Fibroblast of the aortic adventitia (primary cell): Measurements from ENCODE around the gene PRDM15. TPM values are rescaled to one million over a fixed set of nuclear protein-coding genes. Genes with fewer than 3 reads are reported as not detected.

Experiments used
- DNase-seq: peaks from one replicate; pipeline ENCODE4 v3.0.0-alpha.2; 2010; ENCODE audit warnings: low read depth
- H3K4me3 ChIP-seq: 2 replicates; pipeline ENCODE4 v1.5.1; 2011; ENCODE audit warnings: low read depth, mild to moderate bottlenecking, control low read depth, low read length, moderate library complexity
- total RNA-seq: library from RNA; depleted of rRNA; stranded (reverse); fragments of >200 nt; gene quantifications from 2 replicates; pipeline ENCODE4 v1.2.3, GENCODE V29; 2012; ENCODE audit warnings: low replicate concordance
- TF ChIP-seq, protein P1 (sequence below): IDR thresholded peaks from 2 replicates; pipeline ENCODE4 v1.5.1; 2011; ENCODE audit warnings: mild to moderate bottlenecking, low read length, control low read depth, inconsistent platforms; ENCODE audit not compliant: insufficient read depth

The PRDM15 gene
- total RNA-seq, 1 donor, result 4.7 TPM

DNA sequence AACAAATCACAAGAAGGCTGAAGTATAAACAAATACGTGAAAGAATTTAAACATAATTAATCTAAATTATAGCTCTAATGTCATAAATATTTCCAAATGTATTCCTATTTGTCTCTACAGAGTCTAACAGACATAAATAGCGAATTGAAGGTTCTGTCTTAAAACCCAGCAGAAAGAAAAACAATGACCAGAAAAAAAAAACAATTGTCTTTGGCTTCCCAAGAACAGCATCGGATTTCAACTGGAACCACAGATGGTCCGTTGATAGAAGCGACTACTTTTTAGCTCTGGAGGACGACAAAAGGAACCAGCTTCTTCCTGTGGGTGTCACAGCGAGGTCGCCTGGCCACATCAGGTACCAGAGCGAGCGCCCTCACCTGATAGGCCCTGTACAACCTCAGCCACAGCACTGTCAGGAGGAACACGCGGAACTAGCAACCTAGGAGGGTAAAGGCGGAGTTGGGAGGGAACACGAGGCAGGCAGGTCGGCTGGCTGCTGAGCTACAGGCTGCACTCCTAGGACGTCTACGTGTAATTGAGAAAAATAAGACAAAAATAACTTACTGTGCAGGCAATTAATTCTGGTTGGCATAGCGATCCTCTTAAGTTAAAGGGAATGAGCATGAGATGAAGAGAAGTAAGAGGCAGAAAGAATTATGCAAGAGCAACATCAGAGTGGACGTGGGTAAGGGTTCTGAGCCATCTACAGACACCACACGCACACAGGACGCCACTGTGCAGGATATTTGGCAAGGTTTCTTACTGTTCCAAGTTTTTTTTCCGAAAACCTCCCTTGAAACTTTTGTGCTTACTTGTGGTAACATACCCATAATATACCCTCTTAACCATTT lies 16.7 kb upstream of the PRDM15 start:
- no peak for DNase-seq
- TF ChIP-seq, protein P1, sequence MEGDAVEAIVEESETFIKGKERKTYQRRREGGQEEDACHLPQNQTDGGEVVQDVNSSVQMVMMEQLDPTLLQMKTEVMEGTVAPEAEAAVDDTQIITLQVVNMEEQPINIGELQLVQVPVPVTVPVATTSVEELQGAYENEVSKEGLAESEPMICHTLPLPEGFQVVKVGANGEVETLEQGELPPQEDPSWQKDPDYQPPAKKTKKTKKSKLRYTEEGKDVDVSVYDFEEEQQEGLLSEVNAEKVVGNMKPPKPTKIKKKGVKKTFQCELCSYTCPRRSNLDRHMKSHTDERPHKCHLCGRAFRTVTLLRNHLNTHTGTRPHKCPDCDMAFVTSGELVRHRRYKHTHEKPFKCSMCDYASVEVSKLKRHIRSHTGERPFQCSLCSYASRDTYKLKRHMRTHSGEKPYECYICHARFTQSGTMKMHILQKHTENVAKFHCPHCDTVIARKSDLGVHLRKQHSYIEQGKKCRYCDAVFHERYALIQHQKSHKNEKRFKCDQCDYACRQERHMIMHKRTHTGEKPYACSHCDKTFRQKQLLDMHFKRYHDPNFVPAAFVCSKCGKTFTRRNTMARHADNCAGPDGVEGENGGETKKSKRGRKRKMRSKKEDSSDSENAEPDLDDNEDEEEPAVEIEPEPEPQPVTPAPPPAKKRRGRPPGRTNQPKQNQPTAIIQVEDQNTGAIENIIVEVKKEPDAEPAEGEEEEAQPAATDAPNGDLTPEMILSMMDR, result no peak

DNA sequence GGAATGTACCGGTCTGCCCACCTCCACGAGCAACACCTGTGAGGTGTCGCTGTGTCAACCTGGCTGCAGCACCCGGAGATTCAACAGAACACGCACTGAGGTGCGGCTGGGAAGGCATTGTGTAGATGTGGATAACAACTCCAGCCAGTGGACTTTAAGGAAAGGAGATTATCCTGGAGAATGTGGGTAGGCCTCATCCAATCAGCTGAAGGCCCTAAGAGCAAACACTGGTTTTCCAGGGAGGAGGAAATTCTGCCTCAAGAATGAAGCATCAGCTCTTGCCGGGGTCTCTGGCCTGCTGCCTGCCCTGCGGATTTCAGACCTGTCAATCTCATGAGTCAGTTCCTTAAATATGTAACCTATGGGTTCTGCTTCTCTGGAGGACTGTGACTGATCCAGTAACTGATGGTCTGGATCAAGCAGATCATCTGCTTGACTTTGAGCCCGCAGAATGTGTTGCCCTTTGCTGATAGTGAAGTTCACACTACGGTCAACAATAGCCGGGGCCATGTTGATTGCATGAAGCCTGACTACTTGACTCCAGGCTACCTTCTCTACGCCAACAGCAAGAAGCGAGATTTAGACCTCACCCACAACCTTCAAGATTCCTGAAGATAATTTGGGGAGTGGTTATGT lies 15.9 kb upstream of the PRDM15 start:
- DNase-seq, result peak; percentile 68
- H3K4me3 ChIP-seq, result no peak overlapping the region
- TF ChIP-seq, protein P1, result no peak

More for the DNA sequence above, 16.7 kb upstream of the PRDM15 start:
- no peak overlapping the region for H3K4me3 ChIP-seq

DNA sequence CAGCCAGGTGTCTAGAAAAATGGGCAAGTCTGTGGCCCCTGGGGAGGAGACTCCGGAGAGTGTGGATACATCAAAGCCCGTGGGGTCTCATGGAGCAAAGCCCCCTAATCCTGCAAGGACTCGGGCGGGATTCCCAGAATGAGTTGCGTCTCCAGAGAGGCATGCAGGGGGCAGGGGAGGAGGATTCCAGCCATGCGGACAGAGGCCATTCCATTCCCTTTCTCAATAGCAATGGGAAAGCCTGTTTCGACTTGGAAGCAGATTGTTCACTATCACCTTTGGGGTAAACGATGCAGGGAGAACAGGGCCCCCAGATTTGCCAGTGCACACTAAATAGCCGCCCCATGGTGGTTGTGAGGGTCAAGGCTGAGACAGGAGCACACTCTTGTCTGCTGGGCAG lies 15.4 kb upstream of the PRDM15 start:
- no peak overlapping the region for H3K4me3 ChIP-seq
- DNase-seq, result no peak
- TF ChIP-seq, protein P1, result no peak

DNA sequence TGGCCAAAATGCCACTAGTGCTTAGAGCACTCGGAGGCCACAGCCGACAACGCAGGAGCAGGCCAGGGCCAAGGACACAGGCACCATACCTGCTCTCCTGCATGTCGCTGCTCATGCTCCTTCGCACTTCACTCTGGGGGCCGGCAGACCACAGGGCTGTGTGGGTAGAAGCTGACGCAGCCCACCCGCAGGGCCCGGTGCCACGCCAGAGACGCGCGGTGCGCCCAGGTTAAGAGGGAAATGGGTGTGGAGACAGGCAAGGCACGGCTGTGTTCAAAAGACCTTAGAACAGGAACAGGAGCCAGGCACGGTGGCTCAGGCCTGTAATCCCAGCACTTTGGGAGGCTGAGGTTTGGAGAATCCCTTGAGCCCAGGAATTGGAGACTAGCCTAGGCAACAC lies 13.6 kb upstream of the PRDM15 start:
- TF ChIP-seq, protein P1, result no peak
- H3K4me3 ChIP-seq, result no peak overlapping the region
- no peak for DNase-seq

DNA sequence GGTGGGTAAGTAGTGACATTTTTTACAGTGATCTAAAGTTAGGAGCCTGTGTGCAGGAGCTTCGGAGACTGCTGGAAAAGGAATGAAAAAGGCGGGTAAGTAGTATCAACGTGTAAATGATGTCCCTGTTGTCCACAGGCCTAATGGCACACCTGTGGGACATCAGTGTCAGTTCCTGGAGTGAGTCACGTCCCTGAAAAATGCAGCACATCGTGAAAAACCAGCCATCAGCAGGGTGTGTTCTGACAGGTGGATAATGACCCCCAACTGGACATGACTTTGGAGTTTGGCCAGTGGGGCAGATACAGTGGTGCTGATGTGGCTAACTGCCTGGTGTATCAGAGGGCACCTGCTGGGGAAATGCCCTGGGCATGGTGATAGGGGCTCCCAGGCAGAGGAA lies 12.0 kb upstream of the PRDM15 start:
- no peak overlapping the region for H3K4me3 ChIP-seq
- TF ChIP-seq, protein P1, result no peak
- no peak for DNase-seq

DNA sequence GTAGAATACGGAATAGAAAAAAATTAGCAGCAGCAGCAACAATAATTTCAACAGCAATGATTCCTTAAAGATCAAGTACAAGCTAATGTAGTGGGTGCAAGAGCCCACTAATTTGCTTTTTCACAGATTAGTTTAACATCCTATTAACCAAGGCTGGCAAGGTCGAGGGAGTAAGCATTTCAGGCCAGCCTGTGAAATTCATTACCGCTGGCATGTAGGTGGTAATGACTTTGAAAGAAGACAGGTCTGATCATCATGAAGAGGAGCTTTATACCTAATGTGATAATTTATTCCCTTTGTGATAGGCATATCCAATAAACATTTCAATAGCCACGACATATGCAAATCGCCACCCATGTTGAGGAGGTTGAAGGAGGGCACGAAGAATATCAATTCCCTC lies 11.2 kb upstream of the PRDM15 start:
- no peak for DNase-seq
- TF ChIP-seq, protein P1, result no peak
- H3K4me3 ChIP-seq, result no peak overlapping the region
